HuH-7 (cell line): Measurements from ENCODE around the gene SAMD13.

Experiments
- DNase-seq: peaks from one replicate; pipeline ENCODE4 v3.0.0; 2011; ENCODE audit warnings: low spot score

Gene SAMD13, protein sequence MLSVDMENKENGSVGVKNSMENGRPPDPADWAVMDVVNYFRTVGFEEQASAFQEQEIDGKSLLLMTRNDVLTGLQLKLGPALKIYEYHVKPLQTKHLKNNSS

DNA sequence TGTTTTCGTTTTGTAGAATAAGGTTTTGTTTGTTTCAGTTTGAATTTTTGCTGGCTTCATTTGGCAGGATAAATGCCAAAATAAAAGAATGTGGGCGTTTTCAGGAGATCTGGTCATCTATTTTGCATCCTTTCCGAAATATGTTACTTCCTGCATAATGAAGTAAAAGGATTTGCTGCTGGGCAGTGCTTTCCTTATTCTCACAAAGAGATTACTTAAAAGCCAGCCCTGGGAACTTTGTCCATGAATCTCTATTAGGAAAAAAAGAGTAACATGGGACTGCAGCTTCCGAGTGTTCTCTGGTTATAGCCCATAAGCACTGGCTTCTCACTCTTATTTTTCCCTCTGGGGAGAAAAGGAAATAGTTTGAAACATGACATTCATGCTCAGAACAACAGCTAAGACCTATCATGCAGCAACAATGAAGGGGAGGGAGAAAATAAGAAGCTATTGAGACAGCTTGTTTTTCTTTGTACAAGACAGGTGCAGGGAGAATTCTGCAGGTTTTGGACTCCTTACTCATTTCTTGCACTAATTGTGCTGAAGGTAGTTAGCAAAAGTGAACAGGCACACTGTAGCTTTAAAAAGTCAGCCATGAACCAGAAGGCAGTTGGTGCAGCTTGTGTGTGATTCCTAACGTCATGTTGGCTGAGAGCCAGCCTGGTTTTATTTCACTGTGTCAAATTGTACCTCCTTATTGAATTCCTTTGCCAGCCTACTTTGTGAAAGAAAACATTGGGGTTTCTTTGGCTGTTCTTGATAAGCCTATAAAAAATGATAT is at the start of gene SAMD13:
Gene SAMD13, plus strand, starts transcription at position 705 of the 781 bp plus-strand sequence. CDS start 1,527 bp downstream, outside the sequence.
- DNase-seq = no peak

DNA sequence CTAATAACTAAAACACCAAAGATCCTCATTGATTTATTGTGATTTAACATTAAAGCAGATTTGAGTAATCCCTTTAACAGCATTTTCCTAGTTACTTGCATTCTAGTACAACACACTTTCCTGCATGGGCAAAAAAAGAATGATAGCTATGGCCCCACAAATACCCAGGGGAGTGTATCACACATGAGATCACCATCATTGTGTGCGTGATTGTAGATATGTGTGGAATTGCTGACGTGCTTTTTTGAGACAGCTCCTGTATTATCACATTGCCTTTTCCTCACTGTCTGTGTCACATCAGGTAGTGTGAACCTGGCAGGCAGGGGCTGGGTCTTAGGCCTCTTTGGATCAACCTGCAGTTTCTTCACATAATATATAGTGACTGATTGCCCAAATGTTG is 48.5 kb upstream of the SAMD13 start:
- DNase-seq = no peak

DNA sequence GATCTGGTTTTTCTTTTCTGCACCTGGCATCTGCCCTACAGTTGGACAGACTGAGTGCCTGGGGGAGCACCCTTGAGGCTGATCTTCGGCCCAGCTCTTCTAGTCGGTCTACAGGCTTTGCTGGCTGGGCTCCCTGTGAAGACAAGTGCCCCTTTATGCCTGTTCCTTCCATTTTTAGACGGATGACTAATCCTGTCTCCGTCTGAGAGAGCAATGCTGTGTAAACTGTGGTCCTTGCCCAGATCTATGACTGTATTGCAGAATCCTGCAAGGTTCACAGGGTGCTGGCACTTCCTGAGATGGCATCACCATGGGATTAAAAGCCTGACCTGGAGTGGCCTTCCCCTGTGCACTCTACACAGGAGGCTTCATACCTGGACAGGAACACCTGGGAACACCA is 47.6 kb upstream of the SAMD13 start:
- DNase-seq = no peak

DNA sequence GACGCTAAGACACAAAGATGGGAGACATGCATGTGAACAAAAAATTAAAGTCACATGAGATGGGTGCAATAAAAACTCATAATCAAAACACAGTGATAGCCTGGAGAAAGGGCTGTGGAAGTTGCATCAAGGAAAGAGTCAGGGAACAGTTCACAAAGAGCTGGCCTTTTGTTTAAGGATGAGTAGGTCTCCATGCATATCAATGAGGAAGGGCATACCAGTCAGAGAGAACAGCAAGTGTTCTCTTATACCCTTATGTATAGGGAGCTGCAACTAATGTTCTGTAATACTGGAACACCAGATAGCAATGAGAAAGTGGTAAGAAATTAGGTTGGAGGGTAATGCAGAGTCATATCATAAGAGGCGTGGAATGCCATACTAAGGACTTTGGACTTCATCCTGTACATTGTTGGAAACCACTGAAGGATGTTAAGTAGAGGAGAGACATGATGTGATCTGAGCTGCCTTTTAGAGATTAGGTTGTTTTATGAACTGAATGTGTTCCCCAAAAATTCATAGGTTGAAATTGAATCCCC is 46.7 kb upstream of the SAMD13 start:
- DNase-seq = no peak

DNA sequence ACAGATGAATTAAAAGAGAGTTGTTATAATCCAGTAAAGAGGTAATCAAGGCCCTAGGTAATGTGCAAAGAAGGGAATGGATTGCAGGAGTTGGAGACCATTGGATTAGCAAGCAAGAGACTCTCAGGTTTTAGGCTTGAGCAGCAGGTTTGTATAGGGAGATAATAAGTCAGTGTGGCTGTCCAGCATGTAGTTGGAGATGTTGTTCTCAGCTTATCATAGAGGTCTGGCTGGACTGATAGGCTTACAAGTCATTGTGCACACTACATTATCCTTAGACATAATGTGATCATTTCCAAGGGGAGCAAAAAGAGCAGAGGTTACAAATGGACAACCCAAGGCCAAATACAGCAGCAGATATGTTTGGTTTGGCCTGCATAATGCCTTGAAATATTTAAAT is 45.9 kb upstream of the SAMD13 start:
- no peak for DNase-seq

DNA sequence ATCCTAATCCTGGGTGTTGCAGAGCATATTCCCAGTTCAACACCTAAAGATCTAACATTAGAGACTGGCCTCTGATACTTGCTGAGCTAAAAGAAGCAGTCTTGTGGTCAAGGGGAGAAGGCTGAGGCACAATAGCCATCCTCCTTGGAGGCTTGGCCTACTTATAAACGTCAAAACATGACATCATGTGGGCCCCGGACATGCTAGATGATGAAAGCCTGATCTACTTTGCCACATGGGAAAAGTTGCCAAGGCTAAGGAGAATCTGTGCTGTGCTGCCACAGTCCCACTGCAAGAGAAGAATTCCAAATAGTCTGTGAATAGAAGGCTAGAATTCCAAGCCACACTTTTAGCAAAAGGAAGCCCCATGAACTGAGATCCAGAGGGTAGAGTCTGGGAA is 43.9 kb upstream of the SAMD13 start:
- no peak for DNase-seq

DNA sequence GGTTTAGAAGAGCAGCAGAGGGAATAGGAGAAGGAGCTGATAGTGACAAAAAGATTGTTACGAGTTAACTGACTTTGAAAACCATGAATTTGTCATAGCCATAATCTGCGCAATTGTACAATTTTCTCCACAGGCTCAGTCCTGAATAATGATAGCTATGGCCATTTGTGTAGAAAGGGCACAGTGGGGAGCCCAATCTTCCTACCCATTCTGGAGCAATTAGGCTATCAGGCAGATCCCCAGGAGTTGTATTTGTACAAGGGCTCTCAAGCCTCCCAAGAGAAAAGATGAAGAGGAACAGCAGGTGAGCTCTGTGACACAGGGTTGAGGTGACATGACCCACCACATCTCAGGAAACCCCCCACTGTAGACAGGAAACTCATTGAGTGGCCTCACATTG is 42.1 kb upstream of the SAMD13 start:
- DNase-seq = no peak

DNA sequence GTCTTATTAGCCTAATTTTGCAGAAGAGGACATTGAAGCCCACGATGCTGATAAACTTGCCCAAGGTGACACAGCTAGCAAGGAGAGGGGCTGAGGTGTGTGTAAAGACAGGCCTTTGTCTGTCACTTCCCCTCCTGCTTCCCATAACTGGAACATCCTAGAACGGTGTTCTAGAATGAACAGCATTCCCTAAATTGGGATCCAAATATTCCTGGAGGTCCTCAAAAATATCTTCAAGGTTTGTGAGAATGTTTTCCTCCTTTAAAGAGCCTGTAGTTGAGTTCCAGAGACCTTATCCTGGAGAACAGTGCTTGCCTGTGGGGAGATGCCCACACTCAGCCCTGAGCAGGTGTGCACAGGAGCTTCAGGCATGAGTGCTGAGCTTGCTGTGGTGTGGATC is 41.5 kb upstream of the SAMD13 start:
- DNase-seq = no peak

DNA sequence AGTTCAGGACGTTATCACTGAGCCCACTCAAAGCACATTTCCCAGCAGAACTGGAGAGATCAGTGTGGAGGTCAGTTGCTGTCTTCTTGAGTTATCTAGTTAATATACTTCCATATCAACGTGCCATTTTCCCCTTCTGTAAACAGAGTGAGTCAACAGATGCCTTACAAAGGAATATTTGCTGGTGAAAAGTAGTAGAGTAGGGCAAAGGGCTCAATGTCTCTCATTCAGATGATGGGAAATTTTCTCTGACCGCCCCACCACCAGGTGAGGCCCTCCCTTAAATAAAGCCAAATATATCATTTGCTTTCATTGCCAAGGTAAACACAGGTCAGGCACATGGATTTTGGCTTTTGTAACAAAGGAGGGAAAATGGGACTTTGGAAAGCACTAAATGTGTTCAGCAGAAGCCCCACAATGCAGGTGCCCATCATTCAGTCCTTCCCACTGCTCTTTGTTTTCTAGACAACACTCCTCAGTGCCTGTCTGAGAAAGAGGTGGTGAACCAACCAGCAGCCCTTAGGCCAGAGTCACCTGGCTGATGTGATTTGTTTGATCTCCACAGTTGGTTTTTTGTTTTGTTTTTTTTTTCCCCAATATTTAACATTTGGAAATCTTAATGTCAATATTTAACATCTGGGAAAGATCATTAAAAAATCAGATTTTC is 40.5 kb upstream of the SAMD13 start:
- DNase-seq = peak; percentile 18

DNA sequence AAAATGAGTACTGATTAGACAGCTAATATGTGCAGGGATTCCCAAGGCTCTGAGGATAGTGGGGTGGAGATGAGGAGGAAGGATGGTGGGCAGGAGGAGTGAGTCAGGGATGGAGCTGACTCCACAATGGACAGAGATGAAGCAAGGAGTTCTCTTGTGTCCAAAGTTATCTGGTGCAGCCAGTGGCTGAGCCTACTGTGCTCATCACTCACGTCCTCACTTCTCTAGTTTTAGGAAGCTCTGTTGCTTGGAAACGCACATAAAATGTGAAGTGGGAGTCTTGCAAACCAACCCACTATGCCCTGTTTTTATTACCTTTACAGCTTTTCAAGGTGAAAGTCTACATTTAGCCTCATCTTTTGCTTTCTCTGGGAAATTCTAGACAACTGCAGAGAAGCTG is 36.5 kb upstream of the SAMD13 start:
- no peak for DNase-seq

DNA sequence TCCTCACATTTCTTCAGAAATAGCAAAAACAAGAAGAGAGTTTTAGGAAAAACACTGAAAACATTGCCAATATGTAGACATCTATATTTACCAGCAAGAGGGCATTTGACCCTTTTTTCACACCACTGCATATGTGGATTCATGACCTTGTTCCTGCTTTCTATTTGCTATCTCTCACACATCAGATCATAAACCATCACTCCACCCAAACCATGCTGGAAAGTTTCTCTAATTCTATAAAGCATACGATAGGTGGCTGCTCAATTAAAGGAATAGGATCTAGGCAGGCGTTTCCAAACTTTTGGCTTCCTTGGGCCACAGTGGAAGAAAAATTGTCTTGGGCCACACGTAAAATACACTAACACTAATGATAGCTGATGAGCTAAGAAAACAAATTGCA is 35.6 kb upstream of the SAMD13 start:
- DNase-seq = no peak

DNA sequence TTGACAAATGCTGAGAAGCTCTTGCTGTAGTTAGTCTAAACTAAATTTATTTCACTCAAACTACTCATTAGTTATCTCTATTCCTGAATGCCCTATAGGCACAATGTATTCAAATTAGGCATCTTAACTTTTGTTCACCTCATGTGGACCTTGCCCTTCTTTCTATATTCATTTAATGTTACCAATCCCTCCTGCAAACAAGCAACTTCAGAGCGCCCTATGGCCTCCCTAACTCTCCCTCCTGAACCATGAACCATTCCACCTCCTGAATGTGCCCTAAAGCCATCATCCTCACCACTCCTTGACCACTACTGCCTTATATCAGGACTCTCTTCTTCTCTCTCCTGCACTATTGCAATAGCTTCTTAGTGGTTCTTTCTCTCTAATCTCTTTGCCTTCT is 34.8 kb upstream of the SAMD13 start:
- no peak for DNase-seq

DNA sequence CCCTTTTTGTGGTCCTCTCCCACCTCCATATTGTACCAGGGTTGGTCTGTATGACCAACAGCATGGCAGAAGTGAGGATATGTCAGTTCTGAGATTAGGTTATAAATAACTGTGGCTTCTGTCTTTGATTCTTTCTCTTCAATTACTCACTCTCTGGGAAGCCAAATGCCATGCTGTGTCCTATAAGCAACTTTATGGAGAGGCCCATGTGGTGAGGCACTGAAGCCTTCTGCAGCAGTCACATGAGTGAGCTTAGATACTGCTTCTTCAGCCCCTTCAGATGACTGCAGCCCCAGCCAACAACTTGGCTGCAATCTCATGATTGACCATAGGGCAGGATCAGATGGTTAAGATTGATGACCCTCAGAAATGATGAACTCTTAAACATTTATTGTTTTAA is 34.0 kb upstream of the SAMD13 start:
- DNase-seq = no peak

DNA sequence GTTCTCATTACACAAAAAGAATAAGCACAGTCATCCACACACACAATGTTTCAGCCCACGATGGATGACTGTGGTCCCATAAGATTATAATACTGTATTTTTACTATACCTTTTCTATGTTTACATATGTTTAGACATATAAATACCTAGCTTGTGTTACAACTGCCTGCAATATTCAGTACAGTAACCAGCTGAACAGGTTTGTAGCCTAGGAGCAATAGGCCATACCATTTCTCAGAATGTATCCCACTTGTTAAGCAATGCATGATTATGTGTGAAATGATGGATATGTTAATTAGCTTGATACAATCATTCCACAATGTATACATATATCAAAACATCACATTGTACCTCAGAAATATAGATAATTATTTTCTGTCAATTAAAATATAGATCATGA is 33.2 kb upstream of the SAMD13 start:
- no peak for DNase-seq

DNA sequence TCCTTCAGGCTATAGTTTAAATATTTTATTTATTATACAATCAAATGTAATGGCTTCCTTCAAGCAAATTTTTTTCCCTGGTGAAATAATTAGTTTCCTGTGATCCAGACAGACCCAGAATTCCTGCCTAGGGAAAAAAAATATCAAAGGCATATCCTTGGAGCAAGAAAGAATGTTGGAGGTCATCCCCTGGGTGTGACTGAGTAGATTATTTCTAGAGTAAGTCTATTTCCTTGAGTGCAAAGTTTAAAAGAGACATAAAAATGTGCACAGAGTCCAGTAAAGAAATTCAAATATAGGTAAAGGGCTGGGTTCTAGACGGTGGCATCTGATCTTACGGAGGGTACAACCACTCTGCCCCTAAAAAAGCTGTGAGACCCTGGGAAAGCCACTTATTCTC is 32.2 kb upstream of the SAMD13 start:
- DNase-seq = no peak

DNA sequence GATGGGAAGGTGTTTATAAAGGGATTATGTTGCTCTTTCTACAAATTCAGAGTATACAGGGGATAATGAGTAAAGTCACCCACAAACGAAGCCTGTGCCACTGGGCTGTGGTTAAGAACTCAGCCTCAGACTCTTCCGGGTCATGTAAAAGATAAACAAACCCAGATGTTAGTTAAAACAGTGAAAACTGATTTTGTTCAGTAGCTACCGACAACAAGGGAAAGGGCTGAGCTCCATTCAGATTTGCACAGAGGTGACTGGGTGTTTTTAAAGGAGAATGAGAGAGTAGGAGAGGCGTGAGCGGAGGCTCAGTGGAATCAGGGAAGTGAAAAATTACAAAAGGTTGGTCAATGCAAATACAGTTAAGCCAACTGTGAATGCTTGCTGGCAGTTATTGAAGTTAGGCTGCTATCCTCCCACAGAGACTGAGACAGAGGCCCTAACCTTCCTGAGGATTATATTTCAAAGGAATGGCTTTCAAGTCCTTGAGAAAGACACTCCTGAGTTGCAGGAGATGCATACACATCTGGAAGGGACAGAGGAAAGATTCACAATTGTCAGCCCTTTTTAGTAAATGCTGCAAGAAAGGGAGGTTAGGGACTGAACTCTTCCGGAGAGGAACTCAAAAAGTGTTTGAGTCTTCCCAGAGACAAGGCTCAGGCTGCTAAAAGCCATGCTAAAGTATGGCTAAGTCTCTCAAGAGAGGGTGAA is 29.9 kb upstream of the SAMD13 start:
- DNase-seq = no peak

DNA sequence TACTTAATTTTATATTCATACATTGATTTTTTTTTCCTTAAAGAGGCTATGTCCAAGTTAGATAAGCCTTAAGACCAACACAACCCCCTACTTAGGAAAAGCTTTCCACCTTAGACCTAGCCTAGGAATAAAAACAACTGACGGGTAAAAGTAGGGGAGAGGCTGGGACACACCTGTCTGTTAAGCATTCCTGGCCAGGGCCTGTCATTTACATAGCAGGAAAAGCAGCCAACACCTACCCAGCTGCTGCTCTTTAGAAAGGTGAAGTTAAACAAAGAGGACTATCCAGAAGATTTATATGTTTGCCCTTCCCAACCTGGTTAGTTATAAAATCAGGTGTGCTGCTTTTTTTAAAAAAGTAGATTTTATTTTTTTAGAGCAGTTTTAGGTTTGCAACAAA is 29.1 kb upstream of the SAMD13 start:
- DNase-seq = no peak

DNA sequence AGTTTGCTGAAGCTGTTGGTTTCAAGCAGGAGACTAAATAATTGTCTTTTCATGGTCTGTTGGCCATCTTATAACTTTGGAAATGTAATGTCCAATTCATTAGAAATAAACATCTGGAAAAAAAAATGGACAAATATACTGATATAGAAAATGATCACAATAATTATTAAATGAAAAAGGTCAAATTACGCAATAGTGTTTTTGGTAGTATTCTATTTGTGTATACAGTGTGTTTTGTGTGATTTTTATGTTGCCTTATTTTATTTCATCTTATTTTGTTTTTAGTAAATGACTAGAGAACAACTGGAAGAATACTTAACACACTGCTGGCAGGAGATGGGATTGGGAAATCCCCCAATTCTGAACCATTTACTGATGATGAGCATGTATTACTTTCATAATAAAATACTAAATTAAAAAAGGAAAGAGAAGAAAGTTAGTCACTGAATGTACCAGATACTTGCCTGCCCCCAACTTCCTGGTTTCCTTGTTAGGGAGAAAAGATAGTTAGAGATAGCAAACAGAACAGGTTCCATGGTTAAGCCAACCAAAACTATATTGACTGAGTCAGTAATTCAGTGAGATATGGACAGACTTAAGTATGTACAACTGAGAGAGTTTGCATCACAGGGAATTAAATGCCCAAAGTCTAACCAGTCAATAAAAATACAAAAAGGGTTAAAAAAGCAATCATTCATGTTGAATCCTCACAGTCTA is 24.0 kb upstream of the SAMD13 start:
- no peak for DNase-seq

DNA sequence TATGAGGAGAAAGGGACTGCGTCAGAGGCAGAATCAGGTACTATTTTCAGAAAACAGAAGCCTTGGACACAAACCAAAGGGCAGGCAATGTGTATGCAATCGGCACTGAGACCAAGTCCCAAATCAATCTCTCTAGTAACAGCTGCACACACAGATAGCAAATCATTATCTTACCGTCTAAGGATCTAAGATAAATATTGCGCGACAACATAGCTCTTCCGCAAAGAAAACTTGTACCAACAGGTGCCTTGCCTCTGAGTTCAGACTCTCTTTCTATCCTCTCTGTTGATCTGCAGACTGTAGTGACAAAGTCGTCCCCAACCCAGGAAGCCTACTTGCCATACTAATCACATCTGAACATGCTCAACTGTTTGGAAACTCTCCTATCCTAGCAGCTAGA is 22.6 kb upstream of the SAMD13 start:
- no peak for DNase-seq

DNA sequence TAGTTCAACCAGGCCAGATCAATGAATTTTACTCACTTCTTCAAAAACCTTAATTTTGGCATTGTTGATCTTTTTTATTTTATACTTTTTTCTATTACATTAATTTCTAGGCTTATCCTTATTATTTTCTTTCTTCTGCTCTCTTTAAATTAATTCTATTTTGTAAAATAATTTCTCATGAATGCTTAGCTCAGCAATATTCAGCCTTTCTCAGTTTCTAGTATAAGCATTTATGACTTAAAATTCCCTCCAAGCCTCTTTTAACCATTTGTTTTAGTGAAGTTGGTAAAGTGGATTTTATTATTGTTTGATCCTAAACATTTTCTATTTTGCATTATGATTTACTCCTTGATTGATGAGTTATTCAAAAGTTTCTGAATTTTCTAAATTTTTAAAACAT is 20.6 kb upstream of the SAMD13 start:
- DNase-seq = no peak

DNA sequence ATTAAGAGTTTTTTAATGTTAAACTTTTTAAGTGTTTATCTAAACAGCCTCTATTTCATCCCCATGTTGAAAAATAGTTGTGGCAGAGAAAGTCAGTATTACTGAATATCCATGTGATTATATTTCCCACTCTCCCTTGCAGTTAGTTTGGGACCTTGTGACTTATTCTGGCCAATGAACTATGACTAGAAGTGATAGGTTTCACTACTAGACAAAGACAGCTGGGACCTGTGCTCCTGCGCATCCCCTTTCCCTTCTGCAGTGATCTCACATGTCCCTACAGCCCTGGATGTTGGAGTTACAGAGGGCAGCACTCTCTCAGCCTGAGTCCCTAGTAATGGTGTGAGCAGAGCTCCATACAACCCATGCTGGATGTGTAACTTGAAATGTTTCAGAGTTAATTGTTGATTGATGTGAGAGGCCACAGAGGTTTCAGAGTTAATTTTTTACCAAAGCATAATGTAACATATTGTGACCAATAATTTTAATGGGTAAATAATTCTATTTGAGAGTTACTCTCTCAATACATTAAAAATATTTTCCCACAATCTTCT is 18.7 kb upstream of the SAMD13 start:
- DNase-seq = no peak

DNA sequence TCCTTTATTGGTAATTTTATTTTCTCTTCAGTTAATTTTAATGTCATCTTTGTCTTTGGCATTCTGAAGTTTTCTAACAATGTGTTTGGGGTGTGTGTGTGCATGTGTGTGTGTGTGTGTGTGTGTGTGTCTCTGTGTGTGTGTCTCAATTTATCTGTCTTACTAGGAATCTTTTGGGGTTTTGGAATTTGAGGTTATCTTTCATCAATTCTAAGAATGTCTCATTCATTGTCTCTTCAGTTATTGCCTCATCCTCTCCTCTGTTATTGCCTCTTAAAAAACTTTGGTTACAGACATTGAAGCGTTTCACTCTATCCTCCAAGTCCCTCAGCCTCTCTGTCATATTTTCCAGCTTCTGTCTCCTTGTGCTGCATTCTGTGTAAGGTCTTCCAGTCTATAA is 18.1 kb upstream of the SAMD13 start:
- no peak for DNase-seq
